Endometrium (tissue), 2 donors: Measurements from ENCODE around the gene RGL4.
"Not testable (repeated sequence)": the region's sequence is repeated elsewhere in the genome, so short reads cannot be mapped to it uniquely, and the experiment has no call there.

ENCODE experiments used
- FAIRE-seq: peaks from 2 replicates; lab custom pipeline; 2012; peaks lifted over from hg19 to GRCh38; lab: Jason Lieb, UNC
- donor health status: control.
- donor health status: control.

RGL4 gene, protein sequence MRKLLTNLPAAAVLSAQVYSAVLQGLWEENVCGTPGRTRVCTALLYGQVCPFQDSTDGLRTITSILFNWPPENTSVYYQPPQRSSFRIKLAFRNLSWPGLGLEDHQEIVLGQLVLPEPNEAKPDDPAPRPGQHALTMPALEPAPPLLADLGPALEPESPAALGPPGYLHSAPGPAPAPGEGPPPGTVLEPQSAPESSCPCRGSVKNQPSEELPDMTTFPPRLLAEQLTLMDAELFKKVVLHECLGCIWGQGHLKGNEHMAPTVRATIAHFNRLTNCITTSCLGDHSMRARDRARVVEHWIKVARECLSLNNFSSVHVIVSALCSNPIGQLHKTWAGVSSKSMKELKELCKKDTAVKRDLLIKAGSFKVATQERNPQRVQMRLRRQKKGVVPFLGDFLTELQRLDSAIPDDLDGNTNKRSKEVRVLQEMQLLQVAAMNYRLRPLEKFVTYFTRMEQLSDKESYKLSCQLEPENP

DNA sequence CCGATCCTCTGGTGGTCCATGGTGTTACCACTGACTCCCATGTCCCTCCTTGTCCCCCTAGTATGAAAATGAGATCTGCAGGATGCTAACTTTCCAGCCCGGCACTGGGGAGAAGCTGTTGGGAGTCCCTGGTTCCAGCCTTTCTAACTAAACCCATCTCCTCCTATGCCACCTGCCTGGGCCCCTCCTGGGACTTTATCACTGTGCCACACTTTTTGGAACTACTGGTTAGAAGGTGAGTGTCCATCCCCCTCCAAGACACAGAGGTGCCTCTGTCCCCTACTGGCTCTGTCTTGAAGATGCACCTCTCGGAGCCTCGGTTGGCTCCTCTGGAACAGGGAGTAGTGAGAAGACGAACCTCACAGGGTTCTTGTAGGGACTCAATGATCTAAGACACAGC, at the start of gene RGL4:
RGL4 (plus strand) TSS at position 301 of the 400 bp plus-strand sequence. CDS start 1,018 bp downstream, outside the sequence.
- no peak for FAIRE-seq

DNA sequence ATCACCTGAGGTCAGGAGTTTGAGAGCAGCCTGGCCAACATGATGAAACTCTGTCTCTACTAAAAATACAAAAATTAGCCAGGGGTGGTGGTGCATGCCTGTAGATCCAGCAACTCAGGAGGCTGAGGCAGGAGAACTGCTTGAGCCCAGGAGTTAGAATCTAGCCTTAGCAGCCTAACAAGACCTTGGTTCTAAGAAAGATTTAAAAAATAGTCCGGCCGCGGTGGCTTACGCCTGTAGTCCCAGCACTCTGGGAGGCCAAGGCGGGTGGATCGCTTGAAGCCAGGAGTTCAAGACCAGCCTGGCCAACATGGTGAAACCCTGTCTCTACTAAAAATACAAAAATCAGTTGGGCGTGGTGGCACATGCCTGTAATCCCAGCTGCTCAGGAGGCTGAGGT, 44.3 kb upstream of the RGL4 start:
- not testable (repeated sequence) for FAIRE-seq

DNA sequence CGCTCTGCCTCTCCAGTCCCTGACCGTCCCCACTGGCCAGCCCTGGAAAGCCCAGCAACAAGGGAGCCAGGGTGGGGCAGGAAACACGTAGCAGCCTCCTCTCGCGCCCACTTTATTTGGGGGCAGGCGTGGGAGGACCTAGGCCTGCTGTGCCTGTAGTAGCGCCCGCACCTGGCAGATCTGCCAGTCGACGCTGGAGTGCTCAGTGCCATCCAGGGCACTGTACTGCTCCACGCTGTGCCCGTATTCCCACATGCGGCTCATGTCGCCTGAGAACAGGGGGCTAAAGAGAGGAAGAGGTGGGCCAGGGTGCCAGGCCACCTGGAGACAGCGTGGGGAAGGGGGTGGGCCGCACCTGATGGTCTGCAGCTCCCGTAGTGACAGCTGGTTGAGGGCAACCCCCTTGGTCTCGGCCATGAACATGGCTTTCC, 41.7 kb upstream of the RGL4 start:
- FAIRE-seq, result no peak

DNA sequence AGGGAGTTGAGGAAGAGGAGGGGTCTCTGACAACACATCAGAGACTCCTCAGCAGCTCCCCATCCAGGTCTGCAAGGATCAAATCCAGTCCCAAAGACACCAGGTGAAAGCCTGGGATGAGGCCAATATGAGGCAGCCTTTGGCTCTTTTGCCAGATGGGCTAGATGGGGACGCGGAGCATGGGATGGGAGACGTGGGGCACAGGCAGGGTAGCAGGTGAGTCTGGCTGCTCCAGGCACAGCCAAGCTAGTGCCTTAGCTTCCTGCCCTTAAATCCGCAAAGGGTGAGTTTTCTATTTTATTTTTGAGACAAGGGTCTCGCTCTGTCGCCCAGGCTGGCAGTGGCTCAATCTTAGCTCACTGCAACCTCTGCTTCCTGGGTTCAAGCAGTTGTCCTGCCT, 39.1 kb upstream of the RGL4 start:
- no peak for FAIRE-seq

DNA sequence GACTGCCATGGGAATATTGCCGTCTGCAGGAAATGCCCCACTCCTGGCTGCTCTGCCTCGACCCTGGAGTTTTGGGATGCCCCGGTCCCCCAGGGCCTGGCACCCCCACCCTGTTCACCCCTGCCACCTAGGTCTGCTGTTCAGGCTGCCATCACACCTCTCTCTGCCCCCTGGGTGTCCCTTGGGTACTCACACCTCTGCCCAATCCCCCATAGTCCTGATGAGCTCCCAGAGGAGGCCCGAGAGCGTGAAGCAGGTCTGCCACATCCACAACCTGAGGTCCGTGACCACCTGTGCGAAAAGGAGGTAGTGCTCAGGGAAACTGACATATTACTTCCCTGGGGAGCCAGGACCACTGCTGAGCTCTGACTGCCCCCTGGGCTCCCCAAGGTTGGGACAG, 38.5 kb upstream of the RGL4 start:
- FAIRE-seq, result no peak

DNA sequence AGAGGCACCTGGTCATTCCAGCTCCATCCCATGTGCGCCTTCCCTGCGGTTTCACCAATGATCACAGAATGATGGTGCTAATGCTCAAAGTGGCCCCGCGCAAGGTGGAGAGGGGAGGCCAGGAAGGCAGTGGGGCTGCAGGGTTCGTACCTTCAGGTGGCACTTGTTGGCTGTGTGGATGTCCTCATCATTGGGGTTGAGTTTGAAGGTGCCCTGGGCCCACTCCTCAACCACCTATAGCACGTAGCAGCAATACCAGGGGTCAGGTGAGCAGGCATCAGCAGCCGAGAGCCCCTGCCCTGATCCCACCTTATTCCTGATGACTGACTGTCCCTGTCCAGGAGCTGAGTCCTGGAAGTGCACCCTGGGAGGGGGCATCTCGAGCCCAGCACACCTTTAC, 38.1 kb upstream of the RGL4 start:
- no peak for FAIRE-seq

DNA sequence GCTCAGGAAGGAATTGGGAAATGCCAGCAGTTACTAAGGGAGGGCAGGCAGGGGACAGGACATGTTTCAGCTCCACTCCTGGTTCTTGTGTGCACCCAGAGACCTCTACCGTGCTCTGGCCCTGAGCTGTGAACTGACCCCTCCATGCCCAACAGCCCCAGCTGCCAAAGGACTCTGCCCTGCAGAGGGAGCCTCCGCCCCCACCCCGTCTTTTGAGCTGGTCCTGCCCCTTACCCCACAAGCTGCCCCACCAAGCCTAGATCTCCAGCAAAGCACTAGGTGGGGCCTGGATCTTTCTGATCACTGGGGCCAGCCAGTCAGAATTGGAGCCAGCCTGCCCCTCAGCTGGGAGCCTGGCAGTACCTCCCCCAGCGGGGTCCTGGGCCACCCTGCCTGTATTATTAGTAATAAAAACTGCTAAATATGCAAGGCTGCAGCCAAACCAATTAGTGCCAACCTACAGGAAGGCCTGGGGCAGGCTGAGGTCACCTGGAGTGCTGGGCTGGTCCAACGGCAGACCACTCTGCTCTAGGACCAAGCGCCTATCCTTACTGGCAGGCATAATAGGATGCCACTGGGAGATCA, 34.8 kb upstream of the RGL4 start:
- no peak for FAIRE-seq

DNA sequence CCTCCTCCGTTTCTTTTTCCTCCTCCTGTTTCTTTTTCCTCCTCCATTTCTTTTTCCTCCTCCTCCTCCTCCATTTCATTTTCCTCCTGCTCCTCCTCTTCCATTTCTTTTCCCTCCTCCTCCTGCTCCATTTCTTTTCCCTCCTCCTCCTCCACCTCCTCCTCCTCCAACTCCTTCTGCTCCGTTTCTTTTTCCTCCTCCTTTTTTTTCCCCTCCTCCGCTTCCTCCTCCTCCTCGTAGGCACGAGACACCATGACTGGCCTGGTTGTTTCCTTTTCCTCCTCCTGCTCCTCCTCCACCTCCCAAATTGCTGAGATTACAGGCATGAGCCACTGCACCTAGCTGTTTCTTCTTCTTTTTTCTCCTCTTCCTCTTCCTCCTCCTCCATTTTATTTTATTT, 33.1 kb upstream of the RGL4 start:
- no peak for FAIRE-seq

DNA sequence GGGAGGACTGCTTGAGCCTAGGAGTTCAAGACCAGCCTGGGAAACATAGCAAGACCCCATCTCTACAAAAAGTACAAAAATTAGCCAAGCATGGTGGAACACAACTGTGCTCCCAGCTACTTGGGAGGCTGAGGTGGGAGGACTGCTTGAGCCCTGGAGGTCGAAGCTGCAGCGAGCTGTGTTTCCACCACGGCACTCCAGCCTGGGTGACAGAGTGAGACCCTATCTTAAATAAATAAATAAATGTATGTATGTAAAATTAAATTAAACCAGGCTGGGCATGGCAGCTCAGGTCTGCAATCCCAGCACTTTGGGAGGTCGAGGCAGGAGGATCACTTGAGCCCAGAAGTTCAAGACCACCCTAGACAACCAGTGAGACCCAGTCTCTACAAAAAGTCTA, 30.4 kb upstream of the RGL4 start:
- FAIRE-seq, result not testable (repeated sequence)

DNA sequence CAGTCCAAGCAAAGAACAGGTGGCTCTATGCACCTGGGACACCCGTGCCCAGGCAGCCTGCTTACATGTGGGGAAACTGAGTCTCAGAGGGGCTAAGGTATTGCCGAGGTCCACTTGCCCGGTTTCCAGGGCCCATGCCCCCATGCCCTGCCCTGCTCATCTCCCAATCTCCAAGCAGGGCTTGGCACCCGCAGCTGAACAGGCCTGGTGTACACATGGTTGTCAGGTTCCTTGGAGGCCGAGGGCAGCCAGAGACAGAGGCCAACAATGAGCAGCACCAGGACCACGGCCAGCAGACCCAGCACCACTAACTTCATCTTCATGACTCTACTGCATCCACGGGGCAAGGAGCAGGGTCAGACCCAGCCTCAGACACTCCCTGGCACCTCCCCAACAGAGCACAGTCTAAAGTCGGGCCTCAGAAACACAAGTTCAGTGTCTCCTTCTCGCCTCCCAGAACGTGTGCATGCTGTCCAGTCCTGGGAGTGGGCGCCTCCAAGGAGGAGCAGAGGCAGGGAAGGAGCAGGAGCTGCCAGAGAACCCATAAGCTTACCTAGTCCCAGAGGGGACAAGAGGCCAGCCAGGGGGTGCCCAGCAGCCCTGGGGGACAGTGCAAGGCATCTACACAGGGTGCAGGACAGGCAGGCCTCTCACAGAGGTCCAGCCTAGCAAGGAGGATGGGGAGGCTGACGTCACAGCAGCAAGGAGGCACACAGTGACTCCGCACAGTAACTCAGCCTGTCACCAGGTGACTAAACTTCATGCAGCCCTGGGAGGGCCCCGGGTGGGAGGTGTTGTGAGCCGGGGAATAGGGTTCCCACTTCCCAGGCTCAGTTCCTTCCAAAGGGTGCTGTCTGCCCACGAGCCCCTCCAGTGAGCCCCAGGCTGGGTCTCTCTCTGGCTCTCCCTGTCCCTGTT, 20.2 kb upstream of the RGL4 start:
- FAIRE-seq, result no peak

DNA sequence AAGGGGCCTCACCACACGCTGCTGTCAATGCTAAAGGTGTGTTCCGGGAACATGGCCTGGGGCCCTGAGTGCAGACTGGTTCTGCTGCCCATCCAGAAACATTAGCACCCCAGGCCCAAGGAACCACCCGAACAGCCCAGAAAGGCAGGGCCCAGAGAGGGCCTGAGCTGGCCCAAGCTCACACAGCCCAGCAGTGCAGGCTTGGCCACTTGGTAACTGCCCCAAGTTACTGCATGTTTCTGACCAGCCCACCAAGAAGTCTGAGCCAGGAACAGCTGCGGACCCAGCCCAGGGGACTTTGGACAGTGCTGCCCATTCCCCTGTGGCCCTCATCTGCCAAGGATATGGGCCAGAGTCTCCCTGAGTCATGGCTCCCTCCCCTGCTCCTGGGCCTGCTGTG, 19.4 kb upstream of the RGL4 start:
- not testable (repeated sequence) for FAIRE-seq

DNA sequence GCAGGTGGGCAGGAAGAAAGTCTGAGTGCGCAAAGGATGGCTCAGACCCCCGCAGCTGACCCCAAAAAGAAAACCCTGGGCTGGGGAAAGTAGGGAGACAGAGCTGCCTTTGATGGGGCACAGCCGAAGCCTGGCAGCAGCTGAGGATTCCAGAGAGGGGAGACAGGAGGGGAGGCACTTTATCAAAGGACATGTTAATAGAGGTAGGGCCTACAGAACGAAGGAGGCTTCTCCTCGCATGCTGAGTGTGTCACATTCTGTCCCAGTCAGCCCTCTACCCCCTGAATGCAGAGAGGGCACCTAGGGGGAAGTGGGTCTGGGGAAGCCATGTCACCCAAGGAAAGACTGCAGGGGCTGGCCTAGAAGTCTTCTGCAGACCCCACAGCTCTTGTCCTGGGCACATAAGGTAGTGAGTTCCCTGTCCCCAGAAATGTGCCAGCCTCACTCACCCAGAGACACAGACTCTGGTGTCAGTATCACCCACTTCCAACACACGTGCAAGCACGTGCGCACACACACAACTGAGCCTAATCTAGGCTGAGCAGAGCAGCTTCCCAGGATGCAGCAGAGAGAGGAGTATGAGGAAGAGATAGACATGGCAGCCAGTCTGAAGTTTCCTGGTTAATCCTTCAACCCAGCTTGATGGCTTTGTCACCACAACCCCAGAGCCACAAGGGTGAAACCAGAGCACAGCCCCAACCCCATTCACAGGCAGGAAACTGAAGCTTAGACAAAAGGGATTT, 18.3 kb upstream of the RGL4 start:
- not testable (repeated sequence) for FAIRE-seq

DNA sequence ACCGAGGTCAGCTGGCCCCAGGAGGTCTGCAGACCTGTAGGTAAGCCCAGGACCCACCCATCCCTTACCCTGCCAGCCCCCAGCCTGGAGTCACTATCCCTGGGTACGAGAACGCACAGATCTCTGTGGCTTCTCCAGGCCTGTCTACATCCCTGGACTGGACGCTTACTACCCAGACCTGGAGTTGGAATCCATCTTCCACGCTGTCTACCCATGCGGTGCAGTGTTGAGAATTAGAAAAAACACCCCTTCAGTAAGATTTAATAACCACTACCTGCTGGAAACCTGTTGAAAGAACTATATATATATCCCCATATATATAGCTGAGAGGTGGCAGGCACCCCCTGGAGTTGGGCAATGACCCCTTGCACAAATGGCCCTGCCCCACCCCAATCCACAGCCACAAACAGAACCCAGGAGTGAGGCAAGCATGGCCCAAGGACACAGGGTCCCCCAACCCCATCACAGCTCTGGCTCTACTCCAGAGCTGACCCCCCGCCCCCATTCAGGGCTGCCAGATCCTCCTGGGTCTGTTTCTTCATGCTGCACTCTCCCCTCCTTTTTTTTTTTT, 17.7 kb upstream of the RGL4 start:
- no peak for FAIRE-seq

DNA sequence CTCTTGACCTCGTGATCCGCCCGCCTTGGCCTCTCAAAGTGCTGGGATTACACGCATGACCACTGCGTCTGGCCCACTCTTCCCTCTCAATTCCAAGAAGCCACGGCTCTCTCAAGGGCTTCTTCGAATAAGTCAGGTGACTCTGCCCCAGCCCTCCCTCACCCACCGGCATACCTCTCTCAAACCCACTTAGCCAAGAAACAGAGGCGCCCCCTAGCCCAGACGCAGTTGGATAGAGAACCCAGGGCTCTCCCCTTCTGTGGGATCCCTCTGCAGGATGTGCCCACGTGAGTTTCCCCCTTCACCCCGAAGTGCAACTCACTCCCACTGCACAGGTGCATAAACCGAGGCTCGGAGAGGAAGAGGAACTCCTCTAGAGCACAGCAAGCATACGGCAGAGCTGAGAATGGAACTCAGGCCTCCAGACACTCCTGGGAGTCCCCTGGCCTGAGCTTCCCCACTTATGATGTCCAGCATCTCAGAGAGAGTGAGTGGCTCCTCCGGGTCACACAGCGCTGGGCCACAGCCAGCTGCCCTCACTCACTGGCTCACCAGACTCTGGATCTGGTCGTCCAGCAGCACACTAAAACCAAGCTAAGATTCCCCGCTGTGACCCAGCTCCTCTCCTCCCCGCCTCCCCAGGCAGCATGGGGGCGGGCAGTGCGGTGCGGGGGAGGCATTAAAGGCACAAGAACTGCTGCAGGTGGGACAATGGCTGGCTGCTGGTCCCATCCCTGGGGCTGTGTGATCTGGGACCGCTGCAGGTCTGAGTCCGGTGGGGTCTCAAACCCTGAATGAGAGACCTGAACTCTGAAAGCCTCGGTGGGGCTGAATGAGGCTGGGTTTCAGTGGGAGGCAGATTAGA, 16.8 kb upstream of the RGL4 start:
- no peak for FAIRE-seq

DNA sequence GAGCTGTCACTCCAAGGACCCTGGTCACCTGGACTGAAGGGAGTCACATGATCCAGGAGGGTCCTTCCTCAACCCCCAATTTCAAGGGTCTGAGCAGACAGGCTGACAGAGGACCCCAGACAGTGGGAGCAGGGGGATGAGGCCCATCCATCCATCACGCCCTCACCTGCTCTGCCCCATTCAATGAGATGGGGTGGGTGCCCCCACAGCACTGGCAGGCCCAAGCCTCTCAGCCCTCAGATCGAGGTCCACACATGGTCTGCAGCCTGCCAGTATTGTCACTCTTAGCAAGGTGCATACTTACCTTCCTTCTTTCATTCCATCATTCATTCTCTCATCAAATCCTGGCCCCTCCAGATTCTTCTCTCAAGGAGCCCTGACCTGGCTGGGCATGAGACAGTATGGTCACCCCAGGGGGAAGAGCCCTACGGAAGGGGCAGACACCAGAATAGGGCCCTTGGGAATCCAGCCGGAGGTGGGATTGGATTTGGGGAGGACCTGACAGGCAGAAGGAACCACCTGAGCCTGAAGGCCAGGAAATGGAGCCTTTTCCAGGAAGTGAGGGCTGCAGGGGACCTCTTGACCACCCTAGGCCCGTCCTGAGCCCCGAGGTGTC, 15.8 kb upstream of the RGL4 start:
- not testable (repeated sequence) for FAIRE-seq

DNA sequence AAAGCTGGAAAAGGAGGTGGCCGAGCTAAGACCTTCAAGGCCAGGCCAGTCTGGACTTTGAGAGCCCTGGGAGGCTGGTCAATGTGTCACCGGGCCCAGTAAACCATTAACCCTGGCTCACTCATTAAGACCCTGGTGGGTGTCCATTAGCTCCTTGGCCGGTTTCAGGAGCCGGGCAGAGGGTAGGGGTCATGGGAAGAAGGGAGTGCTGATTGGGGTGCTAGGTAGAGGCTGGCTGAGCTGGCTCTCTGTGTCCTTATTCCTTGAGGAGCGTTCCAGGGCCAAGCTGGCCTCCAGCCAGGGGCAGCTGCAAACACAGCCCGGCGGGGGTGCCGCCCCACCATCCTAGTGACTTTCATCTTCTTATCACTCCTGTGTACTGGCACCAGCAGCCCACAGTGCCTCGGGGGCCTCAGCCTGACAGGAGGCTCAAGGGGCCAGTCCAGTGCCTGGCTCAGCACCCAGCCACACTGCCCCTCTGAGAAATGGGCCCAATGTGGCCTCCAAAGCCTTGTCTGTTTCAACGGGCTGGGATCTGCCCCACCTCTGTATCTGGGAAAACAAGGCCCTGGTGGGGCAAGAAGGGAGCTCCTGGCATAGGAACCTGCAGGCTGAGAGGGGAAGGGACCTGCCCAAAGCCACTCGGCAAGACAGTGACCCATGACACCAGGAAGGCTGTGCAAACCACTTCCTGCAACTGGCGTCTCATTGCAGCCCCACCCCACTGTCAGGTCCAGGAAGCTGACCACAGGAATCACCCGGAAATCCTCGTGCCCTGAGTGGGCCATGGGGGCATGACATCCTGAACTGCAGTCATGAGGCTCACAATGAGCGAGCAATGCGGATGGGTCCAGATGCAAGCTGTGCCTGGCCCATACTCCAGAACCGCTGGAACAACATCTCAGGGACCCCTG, 15.1 kb upstream of the RGL4 start:
- FAIRE-seq, result no peak

DNA sequence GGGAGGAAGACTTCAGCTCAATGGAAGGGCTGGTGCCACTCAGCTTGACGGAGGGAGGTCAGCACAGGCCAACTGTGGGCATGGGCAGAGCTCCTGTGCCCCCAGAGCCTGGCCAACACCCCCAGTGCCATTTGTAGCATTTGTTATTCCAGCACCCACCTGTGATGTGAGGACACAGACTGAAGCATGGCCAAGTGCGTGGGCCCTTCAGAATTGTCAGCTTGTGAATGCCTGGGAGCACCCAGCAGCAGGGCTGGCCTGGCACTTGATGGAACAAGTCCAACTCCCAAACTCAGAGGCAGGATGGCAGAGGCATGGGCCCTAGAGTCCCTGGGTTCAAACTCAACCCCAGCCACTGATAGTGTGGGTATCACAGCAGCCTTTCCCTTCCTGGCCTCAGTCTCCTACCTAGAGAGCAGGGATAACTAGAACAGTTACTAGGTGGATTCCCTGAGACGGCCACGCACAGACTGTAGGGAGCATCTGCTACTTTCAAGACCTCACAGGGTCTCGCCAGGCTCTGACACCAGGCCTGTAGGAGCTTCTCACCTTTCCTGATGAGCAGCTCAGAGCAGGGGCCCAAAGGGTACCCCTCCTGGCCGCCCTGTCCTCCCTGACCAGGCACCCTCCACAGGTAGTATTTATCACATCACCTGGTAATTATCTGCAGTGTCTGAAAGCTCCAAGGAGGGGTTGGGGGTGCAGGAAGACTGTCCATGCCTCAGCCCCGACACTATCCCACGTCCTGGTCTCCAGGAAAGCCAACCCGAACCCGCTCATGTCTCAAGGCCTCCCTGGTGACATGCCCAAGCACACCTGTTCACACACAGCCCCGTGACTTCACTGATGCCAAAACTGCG, 13.7 kb upstream of the RGL4 start:
- FAIRE-seq, result not testable (repeated sequence)

DNA sequence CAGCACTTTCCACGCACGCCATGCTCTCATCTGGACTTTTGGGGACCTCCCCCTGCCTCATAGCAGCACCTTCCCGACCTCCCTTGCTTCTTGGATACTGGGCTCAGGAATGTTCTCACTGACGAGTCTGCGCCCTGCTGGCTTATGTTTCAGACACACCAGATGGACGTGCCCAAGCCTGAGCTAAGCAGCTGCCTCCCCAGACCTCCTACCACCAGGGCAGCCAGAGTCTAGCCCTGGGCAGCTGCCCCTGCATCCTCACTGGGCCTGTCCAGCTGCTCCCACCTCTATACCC, 13.2 kb upstream of the RGL4 start:
- FAIRE-seq, result no peak
